Measurements from ENCODE around the gene SHLD1. TPM values are rescaled to one million over a fixed set of nuclear protein-coding genes. Genes with fewer than 3 reads are reported as not detected.
A peak's percentile ranks its signal among the peaks of the same experiment; 100 is the strongest.

The SHLD1 gene
- total RNA-seq, 1 donor from 2014 or later, result 6.9 TPM

DNA sequence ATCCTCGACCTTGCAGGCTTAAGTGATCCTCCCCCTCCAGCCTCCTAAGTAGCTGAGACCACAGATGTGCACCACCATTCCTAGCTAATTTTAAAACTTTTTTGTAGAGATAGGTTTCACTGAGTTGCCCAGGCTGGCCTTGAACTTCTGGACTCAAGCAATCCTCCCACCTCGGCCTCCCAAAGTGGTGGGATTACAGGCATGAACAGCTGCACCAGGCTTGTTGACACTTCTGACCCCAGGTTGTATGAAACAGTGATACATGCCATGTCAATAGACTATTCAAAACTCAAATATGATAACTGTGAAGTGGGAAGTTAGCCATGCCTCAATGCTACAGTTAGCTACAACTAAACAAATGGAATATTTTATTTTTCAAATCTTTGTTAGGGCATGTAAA lies 20.1 kb upstream of the SHLD1 start:
- no peaks in the 10 kb centered on the region for H3K4me1 Mint-ChIP-seq
- TF ChIP-seq CTCF (conservative IDR thresholded peaks at IDR 0.05), result no peak
- H3K27me3 Mint-ChIP-seq (ENCODE audit: low read depth), result peaks cover 17% of the 10 kb centered on the region

GRCh38 chr20:5731753-5732366 lies 18.3 kb upstream of the SHLD1 start:
- DNase-seq (ENCODE audit: low read depth, low spot score), result no peak
- Mint-ChIP-seq H3K27me3 (ENCODE audit: low read depth) (peaks cover 17% of the 10 kb centered on the region), H3K4me1 (peaks cover 9% of the 10 kb centered on the region), H3K36me3 (ENCODE audit: low read depth) (no peaks in the 10 kb centered on the region), H3K27ac (ENCODE audit: unreplicated experiment) (no peak overlapping the region), H3K4me3 (no peak overlapping the region), H3K9me3 (no peaks in the 10 kb centered on the region)
- TF ChIP-seq CTCF (conservative IDR thresholded peaks at IDR 0.05), result no peak

More for the DNA sequence above, 20.1 kb upstream of the SHLD1 start:
- no peaks in the 10 kb centered on the region for H3K36me3 Mint-ChIP-seq (ENCODE audit: low read depth)
- no peak for DNase-seq (ENCODE audit: low read depth, low spot score)
- H3K4me3 Mint-ChIP-seq, result no peak overlapping the region
- H3K9me3 Mint-ChIP-seq, result no peaks in the 10 kb centered on the region
- H3K27ac Mint-ChIP-seq (ENCODE audit: unreplicated experiment), result peak overlapping the region; percentile 27

DNA sequence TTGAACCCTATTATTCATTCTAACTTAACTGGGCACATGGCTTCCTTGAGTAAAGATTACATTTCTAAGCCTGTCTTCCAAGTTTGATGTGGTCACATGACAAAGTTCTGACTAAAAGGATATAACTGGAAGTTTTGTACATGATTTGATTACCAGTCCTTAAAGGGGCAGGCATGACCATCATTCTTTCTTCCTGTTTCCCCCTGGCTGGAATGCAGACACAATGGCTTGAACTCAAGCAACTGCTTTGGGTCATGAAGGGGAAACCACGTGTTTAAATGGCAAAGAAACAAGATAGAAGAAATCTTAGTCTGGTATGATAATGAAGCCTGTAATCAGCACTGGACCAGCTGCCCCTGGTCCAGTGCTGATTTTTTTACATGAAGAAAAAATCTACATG lies 15.6 kb upstream of the SHLD1 start:
- Mint-ChIP-seq H3K27ac (ENCODE audit: unreplicated experiment) (no peak overlapping the region), H3K36me3 (ENCODE audit: low read depth) (no peaks in the 10 kb centered on the region), H3K27me3 (ENCODE audit: low read depth) (peaks cover 7% of the 10 kb centered on the region), H3K4me1 (peaks cover 9% of the 10 kb centered on the region), H3K9me3 (no peaks in the 10 kb centered on the region), H3K4me3 (no peak overlapping the region)
- no peak for TF ChIP-seq CTCF (conservative IDR thresholded peaks at IDR 0.05)
- DNase-seq (ENCODE audit: low read depth, low spot score), result no peak

DNA sequence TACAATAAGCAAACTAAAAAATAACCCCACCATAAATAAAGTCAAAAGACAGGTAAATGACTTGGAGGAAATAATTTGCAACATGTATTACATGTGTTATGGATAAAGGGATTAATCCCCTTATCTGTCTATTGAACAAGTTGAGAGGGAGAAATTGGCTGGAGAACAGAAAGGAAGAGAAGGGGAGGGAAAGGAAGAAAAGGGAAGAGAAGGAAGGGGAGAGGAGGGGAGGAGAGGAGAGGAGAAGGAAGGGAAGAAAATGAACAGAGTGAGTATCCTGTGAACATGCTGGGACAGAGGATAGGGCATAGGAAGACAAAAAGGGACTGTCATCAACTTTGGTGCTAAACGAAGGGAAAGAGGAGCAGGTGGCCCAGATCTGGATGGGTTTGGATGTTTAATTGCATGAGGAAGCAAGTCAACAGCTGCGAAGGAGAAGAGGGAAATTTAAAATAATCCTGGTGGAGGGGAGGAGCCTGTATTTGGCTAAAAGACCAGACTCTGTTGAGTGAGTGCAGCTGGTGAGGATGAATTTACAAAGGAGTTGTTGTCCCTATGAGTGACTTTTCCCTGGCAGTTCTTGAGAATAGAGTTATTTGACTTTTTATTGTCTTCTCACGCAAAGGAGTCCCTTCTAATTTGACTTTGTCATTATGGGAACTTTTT lies 14.2 kb upstream of the SHLD1 start:
- no peak for TF ChIP-seq CTCF (conservative IDR thresholded peaks at IDR 0.05)
- H3K27ac Mint-ChIP-seq (ENCODE audit: unreplicated experiment), result peak overlapping the region; percentile 35
- H3K4me3 Mint-ChIP-seq, result no peak overlapping the region
- H3K27me3 Mint-ChIP-seq (ENCODE audit: low read depth), result peaks cover 7% of the 10 kb centered on the region
- no peaks in the 10 kb centered on the region for H3K36me3 Mint-ChIP-seq (ENCODE audit: low read depth)
- no peaks in the 10 kb centered on the region for H3K9me3 Mint-ChIP-seq
- H3K4me1 Mint-ChIP-seq, result peaks cover 9% of the 10 kb centered on the region
- DNase-seq (ENCODE audit: low read depth, low spot score), result no peak

DNA sequence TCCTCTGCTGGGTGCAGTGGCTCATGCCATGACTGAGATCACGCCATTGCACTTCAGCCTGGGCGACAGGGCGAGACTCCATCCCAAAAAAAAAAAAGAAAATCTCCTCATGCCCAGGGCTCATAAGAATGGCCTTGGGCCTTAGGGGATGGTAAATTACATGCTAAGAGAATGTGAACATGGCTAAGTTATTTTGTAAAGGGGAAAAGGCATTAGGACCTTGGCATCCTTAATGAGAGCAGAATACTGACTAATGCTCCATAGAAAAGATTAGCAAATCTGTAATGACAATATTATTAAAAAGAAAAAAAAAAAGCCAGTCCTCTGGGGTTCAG lies 12.6 kb upstream of the SHLD1 start:
- H3K4me1 Mint-ChIP-seq, result peaks cover 9% of the 10 kb centered on the region
- no peak for TF ChIP-seq CTCF (conservative IDR thresholded peaks at IDR 0.05)
- DNase-seq (ENCODE audit: low read depth, low spot score), result no peak
- H3K4me3 Mint-ChIP-seq, result no peak overlapping the region
- H3K9me3 Mint-ChIP-seq, result no peaks in the 10 kb centered on the region
- no peaks in the 10 kb centered on the region for H3K36me3 Mint-ChIP-seq (ENCODE audit: low read depth)
- no peak overlapping the region for H3K27ac Mint-ChIP-seq (ENCODE audit: unreplicated experiment)
- H3K27me3 Mint-ChIP-seq (ENCODE audit: low read depth), result peaks cover 3% of the 10 kb centered on the region
